HepG2 (cell line): Measurements from ENCODE around the gene POLR2J3. TPM values are rescaled to one million over a fixed set of nuclear protein-coding genes. Genes with fewer than 3 reads are reported as not detected.
A peak's percentile ranks its signal among the peaks of the same experiment; 100 is the strongest.

Experiments used
- ARID4A ChIP-seq: sonication (generic); formaldehyde crosslinking; IDR thresholded peaks from 2 replicates; pipeline ENCODE4 v1.5.0; 2020; ENCODE audit warnings: mild to moderate bottlenecking, missing genetic modification reagents, borderline replicate concordance
- ETV6 ChIP-seq: sonication (generic); formaldehyde crosslinking; conservative IDR thresholded peaks from 2 replicates; pipeline ENCODE4 v1.4.0; 2020; ENCODE audit warnings: missing genetic modification reagents
- ISL2 ChIP-seq: sonication (generic); formaldehyde crosslinking; IDR thresholded peaks from 2 replicates; pipeline ENCODE4 v1.5.0; 2020; ENCODE audit warnings: missing genetic modification reagents
- KDM4B ChIP-seq: sonication (generic); formaldehyde crosslinking; IDR thresholded peaks from 2 replicates; pipeline ENCODE4 v1.4.0; 2020; ENCODE audit warnings: missing genetic modification reagents
- NFAT5 ChIP-seq: sonication (generic); formaldehyde crosslinking; IDR thresholded peaks from 2 replicates; pipeline ENCODE4 v1.4.0; 2020; ENCODE audit warnings: missing genetic modification reagents
- NKX3-1 ChIP-seq: sonication (generic); formaldehyde crosslinking; IDR thresholded peaks from 2 replicates; pipeline ENCODE4 v1.5.0; 2020; ENCODE audit warnings: missing genetic modification reagents
- ZNF574 ChIP-seq: sonication (generic); formaldehyde crosslinking; IDR thresholded peaks from 2 replicates; pipeline ENCODE4 v1.4.0; 2020; ENCODE audit warnings: missing genetic modification reagents
- ZNF768 ChIP-seq: sonication (generic); formaldehyde crosslinking; IDR thresholded peaks from 2 replicates; pipeline ENCODE4 v1.4.0; 2020; ENCODE audit warnings: missing genetic modification reagents
- polyA plus RNA-seq, 8 experiments: library from polyadenylated mRNA; depleted of rRNA in 3 of 8; stranded (reverse) in 7 of 8; unstranded in 1 of 8; fragments of >200 nt; fragmentation: Illumina TruSeq in 4 of 8; extraction: Trizol in 4 of 8; gene quantifications; 2 replicates each; pipeline versions ENCODE4 v1.2.1 to v1.2.3, GENCODE V29; 2011 to 2016; ENCODE audit warnings: low read depth in 4 of 8, missing spikeins in 1 of 8, mixed read lengths in 1 of 8; ENCODE audit not compliant: insufficient read depth in 1 of 8
- total RNA-seq, 5 experiments: library from RNA; depleted of rRNA; stranded (reverse); fragments of >200 nt; fragmentation: Illumina TruSeq; extraction: Trizol; gene quantifications; 2 replicates each; pipeline ENCODE4 v1.2.3, GENCODE V29; 2016; ENCODE audit warnings: low read depth in 1 of 5
- TF ChIP-seq, protein P1 (sequence below): IDR thresholded peaks from 2 replicates; pipeline ENCODE4 v1.6.1; 2016; ENCODE audit warnings: missing compliant biosample characterization, missing genetic modification reagents, borderline replicate concordance
- TF ChIP-seq, protein P2 (sequence below): sonication (generic); formaldehyde crosslinking; conservative IDR thresholded peaks from 2 replicates; pipeline ENCODE4 v1.4.0; 2020; ENCODE audit warnings: missing genetic modification reagents

POLR2J3 gene
- total and polyA plus RNA-seq, 2 of the 13 experiments (the other 11 are each of a cell fraction or from before 2014, with no cell fraction given), result 28.0 to 36.5 TPM

- TF ChIP-seq ZNF574 (peak; percentile 98), ISL2 (peak; percentile 72), NFAT5 (CRISPR knock-in tag) (0 out of 2 replicates have a peak, but pooled peaks have one; percentile 71), ETV6 (CRISPR knock-in tag) (peak; percentile 78; the same call in 1 of the 2 replicates), NKX3-1 (CRISPR knock-in tag) (0 out of 2 replicates have a peak, but pooled peaks have one; percentile 27), KDM4B (peak; percentile 69; the same call in 1 of the 2 replicates), ARID4A (CRISPR knock-in tag) (peak; percentile 23; the same call in 1 of the 2 replicates), ZNF768 (CRISPR knock-in tag) (peak; percentile 65; the same call in 1 of the 2 replicates)
- TF ChIP-seq, protein P1, sequence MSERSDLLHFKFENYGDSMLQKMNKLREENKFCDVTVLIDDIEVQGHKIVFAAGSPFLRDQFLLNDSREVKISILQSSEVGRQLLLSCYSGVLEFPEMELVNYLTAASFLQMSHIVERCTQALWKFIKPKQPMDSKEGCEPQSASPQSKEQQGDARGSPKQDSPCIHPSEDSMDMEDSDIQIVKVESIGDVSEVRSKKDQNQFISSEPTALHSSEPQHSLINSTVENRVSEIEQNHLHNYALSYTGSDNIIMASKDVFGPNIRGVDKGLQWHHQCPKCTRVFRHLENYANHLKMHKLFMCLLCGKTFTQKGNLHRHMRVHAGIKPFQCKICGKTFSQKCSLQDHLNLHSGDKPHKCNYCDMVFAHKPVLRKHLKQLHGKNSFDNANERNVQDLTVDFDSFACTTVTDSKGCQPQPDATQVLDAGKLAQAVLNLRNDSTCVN, result peak; percentile 59; the same call in 1 of the 2 replicates
- TF ChIP-seq, protein P2, sequence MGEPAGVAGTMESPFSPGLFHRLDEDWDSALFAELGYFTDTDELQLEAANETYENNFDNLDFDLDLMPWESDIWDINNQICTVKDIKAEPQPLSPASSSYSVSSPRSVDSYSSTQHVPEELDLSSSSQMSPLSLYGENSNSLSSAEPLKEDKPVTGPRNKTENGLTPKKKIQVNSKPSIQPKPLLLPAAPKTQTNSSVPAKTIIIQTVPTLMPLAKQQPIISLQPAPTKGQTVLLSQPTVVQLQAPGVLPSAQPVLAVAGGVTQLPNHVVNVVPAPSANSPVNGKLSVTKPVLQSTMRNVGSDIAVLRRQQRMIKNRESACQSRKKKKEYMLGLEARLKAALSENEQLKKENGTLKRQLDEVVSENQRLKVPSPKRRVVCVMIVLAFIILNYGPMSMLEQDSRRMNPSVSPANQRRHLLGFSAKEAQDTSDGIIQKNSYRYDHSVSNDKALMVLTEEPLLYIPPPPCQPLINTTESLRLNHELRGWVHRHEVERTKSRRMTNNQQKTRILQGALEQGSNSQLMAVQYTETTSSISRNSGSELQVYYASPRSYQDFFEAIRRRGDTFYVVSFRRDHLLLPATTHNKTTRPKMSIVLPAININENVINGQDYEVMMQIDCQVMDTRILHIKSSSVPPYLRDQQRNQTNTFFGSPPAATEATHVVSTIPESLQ (CRISPR knock-in tag), result peak; percentile 68; the same call in 1 of the 2 replicates
Measured at GRCh38 chr7:102572261-102573239, at the start of gene POLR2J3 (continued).
